Measurements from ENCODE around the gene SMARCA5.

The SMARCA5 gene

GRCh38 chr4:143598816-143599215 is 85.3 kb downstream of the SMARCA5 start:
- Histone ChIP-seq H3K4me3 (replicated peaks; ENCODE audit: insufficient read depth, low read length) (no peak overlapping the region), H3K27me3 (ENCODE audit: insufficient read depth, poor library complexity, severe bottlenecking) (no peaks in the 10 kb centered on the region), H3K27ac (replicated peaks) (no peak overlapping the region)
- DNase-seq (ENCODE audit: low read depth in 1 of 2, low spot score in 1 of 2): no peak
- no peak for TF ChIP-seq REST (IDR thresholded peaks at IDR 0.05; ENCODE audit: insufficient replicate concordance, low read depth)
- TF ChIP-seq POLR2AphosphoS5 (IDR thresholded peaks at IDR 0.05; ENCODE audit: low read depth): no peak
- TF ChIP-seq CTCF (IDR thresholded peaks at IDR 0.05; ENCODE audit: insufficient read depth, low read length): no peak
- no peak for TF ChIP-seq SPI1 (IDR thresholded peaks at IDR 0.05; ENCODE audit: borderline replicate concordance, low read depth)
- TF ChIP-seq GABPA (IDR thresholded peaks at IDR 0.05; ENCODE audit: low read depth): no peak

- TF ChIP-seq SPI1 (IDR thresholded peaks at IDR 0.05; ENCODE audit: borderline replicate concordance, low read depth) (no peak), POLR2AphosphoS5 (IDR thresholded peaks at IDR 0.05; ENCODE audit: low read depth) (no peak), CTCF (IDR thresholded peaks at IDR 0.05; ENCODE audit: insufficient read depth, low read length) (no peak), REST (IDR thresholded peaks at IDR 0.05; ENCODE audit: insufficient replicate concordance, low read depth) (no peak), GABPA (IDR thresholded peaks at IDR 0.05; ENCODE audit: low read depth) (no peak)
- Histone ChIP-seq H3K4me3 (replicated peaks; ENCODE audit: insufficient read depth, low read length) (no peak overlapping the region), H3K27ac (replicated peaks) (no peak overlapping the region), H3K27me3 (ENCODE audit: insufficient read depth, poor library complexity, severe bottlenecking) (no peaks in the 10 kb centered on the region)
- DNase-seq (ENCODE audit: low read depth in 1 of 2, low spot score in 1 of 2): no peak
These were observed 86.3 kb downstream of the SMARCA5 start for GRCh38 chr4:143599827-143600226.

GRCh38 chr4:143606480-143606879 is 93.0 kb downstream of the SMARCA5 start:
- no peak for DNase-seq (ENCODE audit: low read depth in 1 of 2, low spot score in 1 of 2)
- TF ChIP-seq SPI1 (IDR thresholded peaks at IDR 0.05; ENCODE audit: borderline replicate concordance, low read depth): no peak
- no peak for TF ChIP-seq POLR2AphosphoS5 (IDR thresholded peaks at IDR 0.05; ENCODE audit: low read depth)
- Histone ChIP-seq H3K27ac (replicated peaks) (no peak overlapping the region), H3K27me3 (ENCODE audit: insufficient read depth, poor library complexity, severe bottlenecking) (peaks cover 2% of the 10 kb centered on the region), H3K4me3 (replicated peaks; ENCODE audit: insufficient read depth, low read length) (no peak overlapping the region)

All from HL-60 (cell line).